GM12878 (cell line): ENCODE data around the gene RAET1G.

Source experiments
- CBFB ChIP-seq: IDR thresholded peaks from 2 replicates; pipeline ENCODE4 v1.6.1; 2016; ENCODE audit warnings: antibody characterized with exemption, low read depth
- SMC3 ChIP-seq: IDR thresholded peaks from 2 replicates; pipeline ENCODE4 v1.6.1; 2011; ENCODE audit warnings: low read length, improper control_type of control experiment, borderline replicate concordance
- ZSCAN29 ChIP-seq: fragments of 450-650 bp; IDR thresholded peaks from 2 replicates; pipeline ENCODE4 v1.6.1; 2017; ENCODE audit warnings: mild to moderate bottlenecking, moderate library complexity
- TF ChIP-seq, protein P1 (sequence below): fragments of 150-350 bp; IDR thresholded peaks from 2 replicates; pipeline ENCODE4 v1.6.1; 2014; ENCODE audit warnings: mild to moderate bottlenecking, low read depth, low read length
- TF ChIP-seq, protein P2 (sequence below), 3 experiments: IDR thresholded peaks in 2 of 3; conservative IDR thresholded peaks in 1 of 3; 2 replicates each; pipeline ENCODE4 v1.5.1; 2011; ENCODE audit warnings: low read depth in 3 of 3, low read length in 3 of 3, mild to moderate bottlenecking in 3 of 3, control low read depth in 2 of 3, moderate library complexity in 2 of 3, inconsistent platforms in 1 of 3, mixed read lengths in 1 of 3; ENCODE audit not compliant: control insufficient read depth in 2 of 3, insufficient read depth in 1 of 3; ENCODE audit errors: extremely low read depth in 1 of 3

DNA sequence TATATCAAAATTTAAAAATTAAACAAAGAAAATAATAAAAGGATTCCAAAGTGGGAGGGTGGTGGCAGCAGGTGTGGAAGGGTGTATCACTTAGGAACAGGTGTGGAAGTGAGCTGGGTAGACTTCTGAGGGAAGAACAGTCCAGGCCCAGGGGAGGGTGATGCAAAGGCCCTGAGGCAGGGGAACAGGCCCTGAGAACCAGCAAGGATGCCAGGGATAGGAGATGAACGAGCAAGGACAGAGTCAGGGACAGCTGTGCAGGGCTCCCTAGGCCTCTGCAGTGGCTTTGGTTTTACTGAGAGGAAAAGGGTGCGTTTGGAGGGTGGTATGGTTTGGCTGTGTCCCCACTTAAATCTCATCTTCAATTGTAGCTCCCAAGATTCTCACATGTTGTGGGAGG, 15.6 kb downstream of the RAET1G start:
- TF ChIP-seq, protein P1, sequence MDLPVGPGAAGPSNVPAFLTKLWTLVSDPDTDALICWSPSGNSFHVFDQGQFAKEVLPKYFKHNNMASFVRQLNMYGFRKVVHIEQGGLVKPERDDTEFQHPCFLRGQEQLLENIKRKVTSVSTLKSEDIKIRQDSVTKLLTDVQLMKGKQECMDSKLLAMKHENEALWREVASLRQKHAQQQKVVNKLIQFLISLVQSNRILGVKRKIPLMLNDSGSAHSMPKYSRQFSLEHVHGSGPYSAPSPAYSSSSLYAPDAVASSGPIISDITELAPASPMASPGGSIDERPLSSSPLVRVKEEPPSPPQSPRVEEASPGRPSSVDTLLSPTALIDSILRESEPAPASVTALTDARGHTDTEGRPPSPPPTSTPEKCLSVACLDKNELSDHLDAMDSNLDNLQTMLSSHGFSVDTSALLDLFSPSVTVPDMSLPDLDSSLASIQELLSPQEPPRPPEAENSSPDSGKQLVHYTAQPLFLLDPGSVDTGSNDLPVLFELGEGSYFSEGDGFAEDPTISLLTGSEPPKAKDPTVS = no peak
- no peak for TF ChIP-seq CBFB
- TF ChIP-seq SMC3 = no peak
- TF ChIP-seq, protein P2, sequence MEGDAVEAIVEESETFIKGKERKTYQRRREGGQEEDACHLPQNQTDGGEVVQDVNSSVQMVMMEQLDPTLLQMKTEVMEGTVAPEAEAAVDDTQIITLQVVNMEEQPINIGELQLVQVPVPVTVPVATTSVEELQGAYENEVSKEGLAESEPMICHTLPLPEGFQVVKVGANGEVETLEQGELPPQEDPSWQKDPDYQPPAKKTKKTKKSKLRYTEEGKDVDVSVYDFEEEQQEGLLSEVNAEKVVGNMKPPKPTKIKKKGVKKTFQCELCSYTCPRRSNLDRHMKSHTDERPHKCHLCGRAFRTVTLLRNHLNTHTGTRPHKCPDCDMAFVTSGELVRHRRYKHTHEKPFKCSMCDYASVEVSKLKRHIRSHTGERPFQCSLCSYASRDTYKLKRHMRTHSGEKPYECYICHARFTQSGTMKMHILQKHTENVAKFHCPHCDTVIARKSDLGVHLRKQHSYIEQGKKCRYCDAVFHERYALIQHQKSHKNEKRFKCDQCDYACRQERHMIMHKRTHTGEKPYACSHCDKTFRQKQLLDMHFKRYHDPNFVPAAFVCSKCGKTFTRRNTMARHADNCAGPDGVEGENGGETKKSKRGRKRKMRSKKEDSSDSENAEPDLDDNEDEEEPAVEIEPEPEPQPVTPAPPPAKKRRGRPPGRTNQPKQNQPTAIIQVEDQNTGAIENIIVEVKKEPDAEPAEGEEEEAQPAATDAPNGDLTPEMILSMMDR (IDR thresholded peaks at IDR 0.05 in 2 of 3, conservative IDR thresholded peaks at IDR 0.05 in 1 of 3; ENCODE audit: control insufficient read depth in 2 of 3, extremely low read depth in 1 of 3, insufficient read depth in 1 of 3, low read depth in 3 of 3, low read length in 3 of 3) = no peak
- TF ChIP-seq ZSCAN29 = no peak
